Fibroblast of lung (primary cell): ENCODE measurements around the gene PPP3CB.
"Not testable (repeated sequence)": the region's sequence is repeated elsewhere in the genome, so short reads cannot be mapped to it uniquely, and the experiment has no call there.

Source experiments
- CTCF ChIP-seq, 2 donors: IDR thresholded peaks in 1 of 2; conservative IDR thresholded peaks in 1 of 2; 1 replicate in 1 of 2; 2 replicates in 1 of 2; pipeline ENCODE4 v1.5.1; 2011 to 2012; ENCODE audit warnings: low read length in 2 of 2, control low read depth in 1 of 2, inconsistent platforms in 1 of 2, low read depth in 1 of 2, mild to moderate bottlenecking in 1 of 2
- EZH2 ChIP-seq: IDR thresholded peaks from 2 replicates; pipeline ENCODE4 v1.5.1; 2012; ENCODE audit warnings: low read length, control low read depth, mild to moderate bottlenecking; ENCODE audit errors: missing control alignments

GRCh38 chr10:73394325-73394724 is 101.5 kb downstream of the PPP3CB start:
- TF ChIP-seq CTCF (conservative IDR thresholded peaks at IDR 0.05 in 1 of 2, IDR thresholded peaks at IDR 0.05 in 1 of 2; ENCODE audit: low read depth in 1 of 2, low read length in 2 of 2); EZH2: not testable (repeated sequence)
